ENCODE measurements around the gene KLHL2. TPM values are rescaled to one million over a fixed set of nuclear protein-coding genes. Genes with fewer than 3 reads are reported as not detected.

Gene KLHL2
- total and polyA plus RNA-seq, 2 of the 13 experiments (the other 11 are each of a cell fraction or from before 2014, with no cell fraction given): 9.2 to 17.6 TPM

- CTCF ChIA-PET (ENCODE audit: low intra/inter-chr PET ratio, low total read pairs): no interaction called here
- in situ Hi-C loops (cut with HindIII; ENCODE audit: extremely low pct_ligation_motif_present, low pct_unique_long_range_greater_than_20kb) (no loop called here), intact Hi-C loops (cut with micrococcal nuclease; ENCODE audit: unreplicated experiment) (no loop called here)
- Histone ChIP-seq H2AFZ (ENCODE audit: low read length) (no peak overlapping the region), H3K9me3 (ENCODE audit: low read length) (no peaks in the 10 kb centered on the region), H3K36me3 (replicated peaks in 1 of 2; ENCODE audit: control insufficient read depth in 1 of 2, insufficient read depth in 2 of 2, low read length in 2 of 2) (no peaks in the 10 kb centered on the region), H3K27ac (ENCODE audit: extremely low read length, insufficient read depth, low read length) (no peak overlapping the region), H3K27me3 (ENCODE audit: control insufficient read depth in 1 of 2, insufficient read depth in 2 of 2, low read length in 2 of 2) (no peaks in the 10 kb centered on the region), H3K4me2 (ENCODE audit: low read depth, low read length) (no peak overlapping the region), H4K20me1 (ENCODE audit: insufficient read depth, low read length) (no peaks in the 10 kb centered on the region), H3K9ac (ENCODE audit: insufficient read depth, low read depth, low read length) (no peak overlapping the region), H3K4me3 (replicated peaks in 1 of 3; ENCODE audit: insufficient read depth in 1 of 3, low read depth in 2 of 3, low read length in 3 of 3) (no peak overlapping the region), H3K79me2 (ENCODE audit: insufficient read depth, low read length) (no peaks in the 10 kb centered on the region), H3K4me1 (ENCODE audit: insufficient read depth, low read length) (peaks cover 7% of the 10 kb centered on the region; the same call in 1 of the 2 replicates)
- POLR2A ChIA-PET: no interaction called here
- peak; percentile 49 for DNase-seq (ENCODE audit: low spot score)
- no TSS peak for BruUV-seq (replicated peaks)
- peak; percentile 40 for FAIRE-seq
- WGBS (ENCODE audit: low lambda C conversion rate): 2% methylated on average over 2 of the region's 2 CpGs
- peak; percentile 62 for ATAC-seq
- no peak for TF ChIP-seq GABPA (IDR thresholded peaks at IDR 0.05; ENCODE audit: low read depth, low read length)
- no peak for TF ChIP-seq GABPA (CRISPR knock-in tag; IDR thresholded peaks at IDR 0.05; ENCODE audit: low read depth)
- no peak for TF ChIP-seq KLF15 (CRISPR knock-in tag; IDR thresholded peaks at IDR 0.05; ENCODE audit: borderline replicate concordance)
- TF ChIP-seq ELF3 (CRISPR knock-in tag; IDR thresholded peaks at IDR 0.05): no peak
- no peak for TF ChIP-seq MEIS1 (CRISPR knock-in tag; IDR thresholded peaks at IDR 0.05; ENCODE audit: borderline replicate concordance)
- peak; percentile 86 for TF ChIP-seq SIX1 (CRISPR knock-in tag; IDR thresholded peaks at IDR 0.05; ENCODE audit: borderline replicate concordance)
- TF ChIP-seq ZMAT3 (CRISPR knock-in tag; conservative IDR thresholded peaks at IDR 0.05): no peak
- no peak for TF ChIP-seq NONO (IDR thresholded peaks at IDR 0.05)
- no peak for TF ChIP-seq NONO (CRISPR knock-in tag; conservative IDR thresholded peaks at IDR 0.05)
- TF ChIP-seq ARID5B (CRISPR knock-in tag; IDR thresholded peaks at IDR 0.05): 0 out of 2 replicates have a peak, but pooled peaks have one; percentile 13
- no peak for TF ChIP-seq ZNF776 (CRISPR knock-in tag; IDR thresholded peaks at IDR 0.05)
- TF ChIP-seq HOMEZ (CRISPR knock-in tag; IDR thresholded peaks at IDR 0.05; ENCODE audit: low read depth): no peak
- no peak for TF ChIP-seq TGIF2 (CRISPR knock-in tag; IDR thresholded peaks at IDR 0.05)
- no peak for TF ChIP-seq HMGXB3 (CRISPR knock-in tag; IDR thresholded peaks at IDR 0.05; ENCODE audit: borderline replicate concordance)
- no peak for TF ChIP-seq ZNF251 (CRISPR knock-in tag; IDR thresholded peaks at IDR 0.05)
- no peak for TF ChIP-seq FOXA1 (IDR thresholded peaks at IDR 0.05)
- peak; percentile 72 for TF ChIP-seq FOXA1 (CRISPR knock-in tag; IDR thresholded peaks at IDR 0.05)
- no peak for TF ChIP-seq ZNF674 (CRISPR knock-in tag; IDR thresholded peaks at IDR 0.05; ENCODE audit: low read depth)
Observed at GRCh38 chr4:165164257-165164656, 43.1 kb upstream of the KLHL2 start.
